Neural progenitor cell (in vitro differentiated cells): ENCODE measurements around the gene C20orf204. TPM values are rescaled to one million over a fixed set of nuclear protein-coding genes. Genes with fewer than 3 reads are reported as not detected.

Experiments
- DNase-seq: peaks from one replicate; pipeline ENCODE4 v3.0.0-alpha.2; 2016; ENCODE audit warnings: low spot score
- H2AFZ ChIP-seq: fragments of 200-600 bp; sonication (generic); replicated peaks from 2 replicates; pipeline ENCODE4 v1.6.1; 2016; ENCODE audit warnings: antibody characterized with exemption
- H3F3A ChIP-seq: fragments of 200-600 bp; sonication (generic); 2 replicates; pipeline ENCODE4 v1.6.1; 2016; ENCODE audit warnings: antibody characterized with exemption, low read depth
- H3K27ac ChIP-seq: fragments of 200-600 bp; sonication (generic); 2 replicates; pipeline ENCODE4 v1.5.1; 2016; ENCODE audit warnings: mild to moderate bottlenecking
- H3K27me3 ChIP-seq: fragments of 200-600 bp; sonication (generic); 2 replicates; pipeline ENCODE4 v1.6.1; 2016; ENCODE audit warnings: mild to moderate bottlenecking, moderate library complexity
- H3K36me3 ChIP-seq: fragments of 200-600 bp; sonication (generic); 2 replicates; pipeline ENCODE4 v1.5.1; 2016
- H3K4me1 ChIP-seq: fragments of 200-600 bp; sonication (generic); 2 replicates; pipeline ENCODE4 v1.6.1; 2016; ENCODE audit warnings: mixed run types
- H3K4me2 ChIP-seq: fragments of 200-600 bp; sonication (generic); 2 replicates; pipeline ENCODE4 v1.6.1; 2016
- H3K4me3 ChIP-seq: fragments of 200-600 bp; sonication (generic); 2 replicates; pipeline ENCODE4 v1.5.1; 2016
- H3K79me2 ChIP-seq: fragments of 200-600 bp; sonication (generic); 2 replicates; pipeline ENCODE4 v1.6.1; 2016; ENCODE audit warnings: low read depth
- H3K9ac ChIP-seq: fragments of 200-600 bp; sonication (generic); 2 replicates; pipeline ENCODE4 v1.6.1; 2016
- H3K9me3 ChIP-seq: fragments of 200-600 bp; sonication (generic); 2 replicates; pipeline ENCODE4 v1.5.1; 2016; ENCODE audit warnings: low read depth
- H4K20me1 ChIP-seq: fragments of 200-600 bp; sonication (generic); 2 replicates; pipeline ENCODE4 v1.6.1; 2016; ENCODE audit warnings: low read depth
- H3K27ac Mint-ChIP-seq: 3 replicates; pipeline ENCODE4 v1.8.0; 2021; ENCODE audit warnings: mixed read lengths
- H3K27me3 Mint-ChIP-seq: 2 replicates; pipeline ENCODE4 v1.8.0; 2022; ENCODE audit warnings: low read depth, mild to moderate bottlenecking, inconsistent platforms, moderate library complexity, mixed read lengths; ENCODE audit not compliant: insufficient read depth
- H3K36me3 Mint-ChIP-seq: 3 replicates; pipeline ENCODE4 v1.8.0; 2021; ENCODE audit warnings: mixed read lengths
- H3K4me1 Mint-ChIP-seq: 3 replicates; pipeline ENCODE4 v1.8.0; 2021; ENCODE audit warnings: mixed read lengths
- H3K4me3 Mint-ChIP-seq: 3 replicates; pipeline ENCODE4 v1.8.0; 2021; ENCODE audit warnings: mild to moderate bottlenecking, moderate library complexity, mixed read lengths
- H3K9me3 Mint-ChIP-seq: 3 replicates; pipeline ENCODE4 v1.8.0; 2020; ENCODE audit warnings: mixed read lengths
- EZH2 ChIP-seq: fragments of 200-600 bp; sonication (generic); IDR thresholded peaks from 2 replicates; pipeline ENCODE4 v1.6.1; 2017; ENCODE audit warnings: antibody characterized with exemption, mild to moderate bottlenecking, moderate library complexity
- EZH2phosphoT487 ChIP-seq: fragments of 200-600 bp; sonication (generic); IDR thresholded peaks from 2 replicates; pipeline ENCODE4 v1.6.1; 2017; ENCODE audit warnings: antibody characterized with exemption
- total RNA-seq: library from RNA; depleted of rRNA; stranded (reverse); fragments of >200 nt; gene quantifications from 2 replicates; pipeline ENCODE4 v1.2.3, GENCODE V29; 2015; ENCODE audit warnings: low replicate concordance
- TF ChIP-seq, protein P1 (sequence below): fragments of 200-600 bp; sonication (generic); IDR thresholded peaks from 2 replicates; pipeline ENCODE4 v1.5.1; 2017; ENCODE audit warnings: antibody characterized with exemption, mild to moderate bottlenecking

Gene C20orf204
- total RNA-seq, 1 donor from 2014 or later: 0.04 TPM

DNA sequence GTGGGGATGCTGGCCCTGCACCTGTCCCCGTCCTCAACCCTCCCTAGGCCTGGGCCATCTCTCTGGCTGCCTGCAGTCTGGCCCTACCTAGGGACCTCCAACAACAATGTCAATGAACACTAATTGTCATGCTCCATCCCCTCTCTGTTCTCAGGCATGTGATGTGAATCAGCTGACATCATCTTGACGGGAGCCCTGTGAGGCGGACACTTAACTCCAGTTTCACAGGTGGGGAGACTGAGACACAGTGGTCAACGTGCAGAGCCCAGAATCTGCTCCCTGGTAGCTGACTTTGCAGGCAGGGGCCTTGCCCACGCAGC is 26.3 kb downstream of the C20orf204 start:
- Mint-ChIP-seq H3K9me3 (no peaks in the 10 kb centered on the region), H3K36me3 (no peaks in the 10 kb centered on the region), H3K4me3 (peak overlapping the region; percentile 94), H3K27ac (no peak overlapping the region), H3K4me1 (peaks cover 28% of the 10 kb centered on the region), H3K27me3 (peaks cover 17% of the 10 kb centered on the region)
- Histone ChIP-seq H3K9ac (no peak overlapping the region), H2AFZ (no peak overlapping the region), H3K9me3 (no peaks in the 10 kb centered on the region), H3K4me1 (peaks cover 7% of the 10 kb centered on the region), H3K27me3 (no peaks in the 10 kb centered on the region), H3K79me2 (peaks cover 9% of the 10 kb centered on the region), H3F3A (peaks cover 5% of the 10 kb centered on the region), H3K4me2 (peak overlapping the region; percentile 86), H3K36me3 (no peaks in the 10 kb centered on the region), H4K20me1 (peaks cover 20% of the 10 kb centered on the region), H3K27ac (no peak overlapping the region), H3K4me3 (peak overlapping the region; percentile 99)
- DNase-seq: no peak
- TF ChIP-seq EZH2: no peak
- no peak for TF ChIP-seq EZH2phosphoT487
- TF ChIP-seq, protein P1, sequence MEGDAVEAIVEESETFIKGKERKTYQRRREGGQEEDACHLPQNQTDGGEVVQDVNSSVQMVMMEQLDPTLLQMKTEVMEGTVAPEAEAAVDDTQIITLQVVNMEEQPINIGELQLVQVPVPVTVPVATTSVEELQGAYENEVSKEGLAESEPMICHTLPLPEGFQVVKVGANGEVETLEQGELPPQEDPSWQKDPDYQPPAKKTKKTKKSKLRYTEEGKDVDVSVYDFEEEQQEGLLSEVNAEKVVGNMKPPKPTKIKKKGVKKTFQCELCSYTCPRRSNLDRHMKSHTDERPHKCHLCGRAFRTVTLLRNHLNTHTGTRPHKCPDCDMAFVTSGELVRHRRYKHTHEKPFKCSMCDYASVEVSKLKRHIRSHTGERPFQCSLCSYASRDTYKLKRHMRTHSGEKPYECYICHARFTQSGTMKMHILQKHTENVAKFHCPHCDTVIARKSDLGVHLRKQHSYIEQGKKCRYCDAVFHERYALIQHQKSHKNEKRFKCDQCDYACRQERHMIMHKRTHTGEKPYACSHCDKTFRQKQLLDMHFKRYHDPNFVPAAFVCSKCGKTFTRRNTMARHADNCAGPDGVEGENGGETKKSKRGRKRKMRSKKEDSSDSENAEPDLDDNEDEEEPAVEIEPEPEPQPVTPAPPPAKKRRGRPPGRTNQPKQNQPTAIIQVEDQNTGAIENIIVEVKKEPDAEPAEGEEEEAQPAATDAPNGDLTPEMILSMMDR: no peak

DNA sequence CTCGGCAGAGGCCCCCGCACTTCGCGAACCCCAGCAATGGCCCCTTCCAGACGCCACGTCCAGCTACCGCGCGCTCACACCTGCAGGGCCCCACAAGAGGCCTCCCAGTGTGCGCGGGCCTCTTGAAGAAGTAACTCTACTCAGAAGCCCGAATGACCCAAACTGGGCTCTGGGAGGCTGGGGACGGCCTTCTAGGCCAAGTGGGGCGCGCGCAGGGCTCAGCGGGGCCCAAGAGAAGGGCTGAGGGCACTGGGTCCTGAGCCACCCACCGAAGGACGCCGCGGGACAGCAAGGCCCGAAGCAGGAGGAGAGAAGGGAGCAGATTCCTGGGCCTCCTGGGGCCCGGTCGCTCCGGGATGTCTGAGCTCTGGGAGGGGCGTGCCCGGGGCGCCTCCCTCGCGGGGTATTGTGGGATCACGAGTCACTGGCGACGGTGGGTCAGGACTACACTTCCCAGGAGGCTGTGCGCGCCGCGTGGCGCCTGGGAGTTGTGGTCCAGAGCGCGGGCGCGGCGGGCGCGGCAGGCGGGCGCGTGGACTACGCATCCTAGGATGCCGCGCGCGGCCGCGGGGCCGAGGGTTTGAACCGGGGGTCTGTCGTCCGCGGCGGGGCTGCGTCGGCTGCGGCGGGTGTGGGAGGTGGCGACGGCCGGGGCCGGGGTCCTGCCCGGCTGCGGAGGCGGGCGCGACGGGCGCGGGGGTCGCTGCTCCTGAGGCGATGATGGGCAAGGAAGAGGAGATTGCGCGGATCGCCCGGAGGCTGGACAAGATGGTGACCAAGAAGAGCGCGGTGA is 26.8 kb downstream of the C20orf204 start, which contains the start of gene TCEA2:
TSS of gene TCEA2 (plus strand) at position 603 of the 793 bp plus-strand sequence. CDS start at position 718, 115 bp downstream.
- peak; percentile 96 for DNase-seq
- Mint-ChIP-seq H3K4me3 (peak within 1 kb of the TSS; percentile 94), H3K36me3 (no peaks in the 10 kb centered on the region), H3K27ac (no peak within 1 kb of the TSS), H3K9me3 (no peaks in the 10 kb centered on the region), H3K27me3 (peaks cover 17% of the 10 kb centered on the region), H3K4me1 (peaks cover 25% of the 10 kb centered on the region)
- Histone ChIP-seq H3F3A (peaks cover 4% of the 10 kb centered on the region), H3K79me2 (peaks cover 9% of the 10 kb centered on the region), H3K27me3 (no peaks in the 10 kb centered on the region), H2AFZ (peak within 1 kb of the TSS; percentile 10), H3K9ac (peak within 1 kb of the TSS; percentile 14), H3K9me3 (no peaks in the 10 kb centered on the region), H3K27ac (no peak within 1 kb of the TSS), H3K4me1 (peaks cover 7% of the 10 kb centered on the region), H3K4me3 (peak within 1 kb of the TSS; percentile 99), H4K20me1 (peaks cover 20% of the 10 kb centered on the region), H3K36me3 (no peaks in the 10 kb centered on the region), H3K4me2 (peak within 1 kb of the TSS; percentile 86)
- TF ChIP-seq EZH2 (no peak), EZH2phosphoT487 (no peak)
- TF ChIP-seq, protein P1: no peak

DNA sequence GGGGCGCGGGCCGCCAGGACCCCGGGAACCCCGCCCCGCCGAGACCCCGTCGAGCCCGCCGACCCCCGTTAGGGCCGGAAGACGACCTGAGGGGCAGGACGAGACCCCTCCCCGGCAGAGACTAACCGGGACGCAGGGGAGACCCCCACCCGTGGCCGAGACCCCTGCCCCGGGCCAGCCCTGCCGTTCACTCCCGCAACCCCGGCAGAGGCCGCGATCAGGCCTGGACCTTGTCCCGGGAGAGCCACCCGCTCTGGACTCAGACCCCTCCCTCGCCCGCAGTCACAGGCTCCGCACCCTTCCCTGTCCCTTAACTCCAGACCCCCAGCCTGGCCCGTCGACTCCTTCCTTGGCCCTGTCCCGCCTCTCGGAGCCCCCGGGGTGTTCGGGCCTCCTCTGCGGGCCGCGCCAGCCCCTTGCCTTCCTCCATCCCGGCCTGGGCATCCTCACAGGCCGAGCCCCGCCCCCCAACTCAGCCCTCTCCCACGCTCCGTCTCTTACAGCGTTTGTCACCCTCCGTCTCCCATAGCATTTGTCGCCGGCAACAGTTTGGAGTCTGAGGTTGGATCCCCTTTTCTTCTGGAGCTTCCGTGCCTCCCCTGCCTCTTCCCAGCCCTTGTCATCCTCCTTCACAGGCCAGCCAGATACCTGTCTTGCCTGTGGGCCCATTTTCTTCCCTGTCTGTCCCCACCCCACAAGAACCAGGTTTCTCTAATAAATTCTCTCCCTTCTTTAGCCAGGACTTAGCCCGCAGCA is 27.6 kb downstream of the C20orf204 start:
- no peak overlapping the region for H3K27ac Mint-ChIP-seq

More for the DNA sequence above, 27.6 kb downstream of the C20orf204 start:
- Histone ChIP-seq H3K9ac (peak overlapping the region; percentile 14), H3K4me2 (peak overlapping the region; percentile 86), H3K4me1 (peaks cover 7% of the 10 kb centered on the region), H4K20me1 (peaks cover 20% of the 10 kb centered on the region), H3F3A (peaks cover 4% of the 10 kb centered on the region), H3K79me2 (peaks cover 9% of the 10 kb centered on the region), H2AFZ (no peak overlapping the region), H3K9me3 (no peaks in the 10 kb centered on the region), H3K27me3 (no peaks in the 10 kb centered on the region), H3K4me3 (peak overlapping the region; percentile 99), H3K27ac (no peak overlapping the region), H3K36me3 (no peaks in the 10 kb centered on the region)
- Mint-ChIP-seq H3K27me3 (peaks cover 12% of the 10 kb centered on the region), H3K9me3 (no peaks in the 10 kb centered on the region), H3K36me3 (no peaks in the 10 kb centered on the region), H3K4me1 (peaks cover 25% of the 10 kb centered on the region), H3K4me3 (peak overlapping the region; percentile 94)
- TF ChIP-seq EZH2 (no peak), EZH2phosphoT487 (no peak)
- TF ChIP-seq, protein P1: no peak
- DNase-seq: peak; percentile 56
